ENCODE results near the gene RIMBP2.

The RIMBP2 gene

DNA sequence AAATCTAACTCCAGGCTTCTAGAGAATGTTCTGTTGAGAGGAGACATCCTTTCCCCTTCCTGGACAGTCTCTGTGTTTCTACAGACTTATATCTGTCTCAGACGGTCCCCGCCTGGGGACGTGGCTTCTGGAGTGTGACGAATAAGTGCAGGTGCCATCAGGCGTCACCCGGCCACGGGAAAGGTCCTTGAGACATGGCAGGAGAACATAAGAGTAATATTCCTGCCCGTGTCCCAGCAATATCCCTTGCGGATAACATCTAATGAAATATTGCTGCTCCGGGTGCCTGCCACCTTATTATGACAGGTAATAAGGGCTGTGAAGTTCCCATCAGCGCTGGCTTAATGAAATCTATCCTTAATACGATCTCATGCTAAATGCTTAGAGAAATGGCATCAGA lies 238.8 kb downstream of the RIMBP2 start:
- no peak for DNase-seq

DNA sequence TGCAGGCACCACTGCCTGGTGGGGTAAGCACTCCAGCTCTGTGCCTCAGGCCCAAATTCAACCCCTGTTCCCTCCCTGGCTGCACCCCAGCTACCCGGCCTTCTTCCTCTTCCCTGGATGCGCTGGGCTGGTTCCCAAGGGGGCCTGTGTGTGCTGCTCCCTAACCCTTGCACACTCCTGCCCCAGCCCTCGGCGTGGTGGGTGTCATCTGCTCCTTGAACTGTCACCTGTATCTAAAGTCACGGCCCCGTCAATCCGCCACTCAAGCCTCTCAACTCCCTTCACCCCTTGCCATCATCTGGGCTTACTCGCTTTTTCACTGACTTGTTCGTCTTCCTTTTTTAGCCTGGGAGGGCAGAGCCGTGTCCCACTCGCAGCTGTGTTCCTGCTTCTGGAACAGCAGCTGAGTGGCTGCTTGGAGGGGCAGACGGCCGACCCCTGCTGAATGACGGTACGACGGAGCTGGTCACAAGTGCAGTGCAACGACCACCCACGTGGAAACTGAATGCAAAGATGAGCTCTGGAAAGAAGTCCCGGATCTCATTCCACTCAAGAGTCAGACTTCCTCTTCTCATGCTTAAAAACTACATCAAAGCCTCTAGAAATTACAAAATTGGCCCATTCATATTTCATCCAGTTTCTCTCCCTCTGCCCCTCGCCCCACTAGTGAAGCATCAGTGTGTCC lies 239.5 kb downstream of the RIMBP2 start:
- DNase-seq: no peak

DNA sequence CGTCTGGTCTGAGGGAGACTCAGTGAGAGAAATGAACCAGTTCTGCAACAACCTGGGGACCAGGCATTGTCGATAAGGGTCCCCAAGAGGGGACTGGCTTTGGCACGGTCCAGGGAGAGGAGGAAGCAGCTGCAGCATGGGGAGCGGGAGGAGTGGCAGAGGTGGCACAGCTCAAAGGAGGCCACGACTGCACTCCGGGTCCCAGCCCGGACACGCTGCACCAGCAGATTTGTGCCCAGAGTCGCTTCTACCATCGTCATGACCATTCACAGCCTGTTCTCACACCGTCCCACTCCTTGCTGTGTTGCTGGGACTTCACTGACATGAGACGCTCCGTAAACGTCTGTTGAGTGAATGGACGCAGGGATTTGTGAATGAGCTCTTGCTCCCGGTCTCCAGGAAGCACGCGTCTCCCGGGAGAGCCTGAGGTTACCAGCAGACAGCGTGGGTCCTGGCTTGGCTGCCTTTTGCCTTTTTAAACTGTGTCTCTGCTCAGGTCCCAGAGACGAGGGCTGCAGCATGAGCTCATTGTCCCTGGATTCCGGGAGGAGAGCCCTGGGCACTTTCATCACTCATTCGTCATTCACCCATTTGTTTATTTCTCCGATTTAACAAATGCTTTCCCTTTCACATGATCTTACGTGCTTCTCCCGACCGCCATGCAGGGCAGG lies 241.4 kb downstream of the RIMBP2 start:
- no peak for DNase-seq

DNA sequence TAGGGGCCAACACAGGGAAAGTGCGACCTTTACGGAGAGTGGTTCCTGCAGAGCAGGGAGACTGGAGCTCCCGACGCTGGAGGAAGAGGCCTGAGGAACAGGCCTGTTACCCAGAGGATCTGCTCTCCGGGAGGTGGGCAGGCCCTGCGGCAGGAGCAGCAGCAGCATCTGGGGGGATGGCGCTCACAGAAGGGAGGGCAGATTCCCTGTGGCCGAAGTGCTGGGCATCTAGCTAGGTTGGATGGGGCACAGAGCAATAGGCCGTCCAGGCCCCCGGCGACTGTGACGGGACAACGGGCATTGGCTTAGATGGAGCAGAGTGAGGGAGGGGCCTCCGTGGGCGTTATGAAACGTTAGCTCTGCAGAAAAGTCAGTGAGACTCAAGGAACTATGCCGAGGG lies 242.8 kb downstream of the RIMBP2 start:
- DNase-seq: no peak

DNA sequence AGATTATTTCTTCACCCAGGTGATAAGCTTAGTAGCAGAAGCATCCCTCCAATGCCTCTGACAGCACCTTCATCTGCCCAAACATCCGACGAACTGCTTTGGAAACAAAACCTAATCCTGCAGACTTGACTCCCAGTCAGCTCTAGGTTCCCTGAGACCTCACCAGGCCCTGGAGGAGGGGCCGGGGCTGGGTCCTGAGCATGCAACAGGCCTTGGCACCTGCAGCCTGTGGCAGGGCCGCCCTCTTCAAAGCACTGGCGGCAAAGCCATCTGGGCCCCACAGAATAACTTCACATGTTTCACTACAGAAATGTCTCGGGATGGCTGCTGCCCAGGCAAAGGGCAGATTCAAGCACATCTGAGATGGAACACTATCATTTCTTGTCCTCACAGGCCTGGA lies 245.1 kb downstream of the RIMBP2 start:
- no peak for DNase-seq

DNA sequence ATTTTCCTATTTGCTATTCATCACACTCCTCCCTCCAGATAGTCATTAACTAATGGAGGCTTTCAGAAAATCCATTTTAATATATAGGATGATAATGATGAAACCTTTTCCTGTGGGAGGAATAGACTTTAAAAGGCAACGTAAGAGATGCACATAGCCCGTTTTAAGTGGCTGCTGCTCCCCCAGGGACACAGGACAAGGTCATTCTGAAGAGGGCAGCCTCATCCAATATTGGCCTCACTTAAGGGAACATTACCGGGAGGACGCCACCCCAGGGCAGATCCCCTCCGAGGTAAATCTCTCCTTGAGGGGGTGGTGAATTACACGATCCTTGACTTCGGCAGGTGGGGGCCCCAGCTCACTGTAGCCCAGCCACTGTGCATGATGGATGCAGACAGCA lies 246.5 kb downstream of the RIMBP2 start:
- no peak for DNase-seq

DNA sequence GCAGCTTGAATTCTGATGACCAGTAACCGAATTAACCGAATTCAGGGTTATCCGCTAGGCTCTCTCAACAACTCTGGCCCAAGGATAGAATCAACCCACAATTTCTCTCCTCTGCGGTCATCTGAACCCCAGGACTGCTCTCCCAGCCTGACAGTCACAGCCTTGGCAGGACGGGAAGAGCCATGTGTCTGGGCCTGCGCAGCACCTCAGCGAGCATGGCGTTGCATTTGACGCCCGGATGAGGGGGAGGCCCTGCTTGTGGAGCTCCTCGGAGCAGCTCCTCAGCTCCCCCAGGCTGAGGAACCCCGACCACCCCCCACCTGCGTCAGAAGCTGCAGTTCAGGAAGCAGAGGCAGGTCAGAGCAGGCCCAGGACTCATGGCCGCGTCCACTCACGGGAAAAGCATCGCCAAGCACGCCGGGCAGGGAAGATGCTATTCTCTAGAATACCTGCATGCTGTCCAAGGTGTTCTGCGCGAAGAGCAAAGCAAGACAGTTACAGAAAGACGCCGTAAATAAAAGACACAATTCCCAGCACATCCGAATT lies 247.3 kb downstream of the RIMBP2 start:
- no peak for DNase-seq

DNA sequence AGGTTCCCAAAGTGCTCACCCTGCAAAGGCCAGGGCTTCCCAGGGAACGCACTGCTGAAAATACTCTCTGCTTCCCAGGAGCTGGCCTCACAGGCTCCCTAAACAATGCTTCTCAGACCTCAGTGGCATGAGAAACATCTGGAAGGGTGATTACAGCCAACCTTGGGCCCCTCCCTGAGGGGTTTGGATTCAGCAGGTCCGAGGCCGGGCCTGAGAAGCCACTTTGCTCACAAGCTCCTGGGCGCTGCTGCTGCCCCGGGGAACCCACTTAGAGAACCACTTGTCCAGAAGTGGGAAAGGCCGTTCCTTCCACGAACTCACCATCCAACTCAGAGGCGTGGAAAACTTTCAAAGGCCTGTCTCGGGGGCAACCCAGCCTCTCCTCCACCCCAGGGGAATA lies 247.9 kb downstream of the RIMBP2 start:
- DNase-seq: no peak

DNA sequence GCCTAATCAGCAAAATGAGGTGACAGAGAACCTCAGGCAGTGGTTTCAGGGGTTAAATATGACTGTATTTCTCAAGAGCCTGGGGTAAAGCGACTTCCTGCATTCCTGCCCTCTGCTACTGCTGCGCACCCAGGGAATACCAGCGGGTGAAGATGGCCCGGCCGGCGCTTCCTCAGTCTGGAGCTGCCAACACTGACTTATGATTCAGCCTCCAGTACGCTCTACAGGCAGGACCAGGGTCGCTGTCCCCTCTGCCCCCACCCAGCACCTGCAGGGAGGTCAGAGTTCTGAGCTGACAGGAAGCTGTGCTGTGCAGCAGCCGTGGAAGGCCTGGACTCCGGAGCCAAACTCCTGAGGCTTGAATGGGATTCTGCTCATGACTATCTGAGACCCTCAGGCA lies 250.5 kb downstream of the RIMBP2 start:
- DNase-seq: no peak

DNA sequence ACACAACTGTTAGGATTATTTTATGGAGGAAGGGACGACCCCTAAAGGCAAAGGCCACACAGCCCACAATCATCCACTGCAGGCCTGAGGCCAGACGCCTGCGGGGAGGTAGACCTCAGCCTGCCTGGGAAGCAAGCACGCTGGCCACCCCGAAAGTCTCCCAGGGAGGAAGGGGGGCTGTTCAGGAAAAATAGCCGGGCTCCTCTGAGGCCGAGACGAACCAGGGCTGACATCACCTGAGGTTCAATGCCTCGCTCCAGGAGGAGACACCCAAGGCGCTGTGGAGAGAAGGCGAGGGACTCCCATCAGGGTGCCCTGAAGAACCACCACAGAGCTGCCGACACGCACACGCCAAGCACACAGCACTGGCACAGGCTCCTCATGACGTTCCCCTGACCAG lies 251.1 kb downstream of the RIMBP2 start:
- no peak for DNase-seq

DNA sequence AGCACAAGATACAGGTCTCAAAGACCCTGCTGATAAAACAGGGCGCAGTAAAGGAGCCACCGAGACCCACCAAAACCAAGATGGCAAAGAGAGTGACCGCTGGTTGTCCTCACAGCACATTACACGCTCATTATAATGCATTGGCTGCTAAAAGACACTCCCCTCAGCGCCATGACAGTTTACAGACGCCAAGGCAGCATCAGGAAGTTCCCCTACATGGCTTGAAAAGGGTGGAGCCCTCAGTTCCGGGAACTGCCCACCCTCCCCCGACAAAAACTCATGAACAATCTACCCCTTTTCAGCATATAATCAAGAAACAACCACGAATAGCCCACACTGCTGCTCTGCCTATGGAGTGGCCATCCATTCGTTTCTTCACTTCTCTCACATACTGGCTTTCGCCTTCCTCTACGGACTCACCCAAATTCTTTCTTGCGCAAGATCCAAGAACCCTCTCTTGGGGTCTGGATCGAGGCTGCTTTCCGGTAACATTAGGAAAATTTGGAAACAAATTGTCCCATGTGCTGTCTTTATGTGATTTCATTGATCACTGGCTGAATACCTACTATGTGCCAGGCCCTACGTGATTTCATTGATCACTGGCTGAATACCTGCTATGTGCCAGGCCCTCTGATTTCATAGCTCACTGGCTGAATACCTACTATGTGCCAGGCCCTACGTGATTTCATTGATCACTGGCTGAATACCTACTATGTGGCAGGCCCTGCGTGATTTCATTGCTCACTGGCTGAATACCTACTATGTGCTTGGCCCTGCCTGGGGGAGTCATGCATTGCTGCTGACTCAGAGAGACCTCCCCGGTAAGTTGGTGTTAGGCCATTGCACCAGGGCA lies 252.1 kb downstream of the RIMBP2 start:
- no peak for DNase-seq

DNA sequence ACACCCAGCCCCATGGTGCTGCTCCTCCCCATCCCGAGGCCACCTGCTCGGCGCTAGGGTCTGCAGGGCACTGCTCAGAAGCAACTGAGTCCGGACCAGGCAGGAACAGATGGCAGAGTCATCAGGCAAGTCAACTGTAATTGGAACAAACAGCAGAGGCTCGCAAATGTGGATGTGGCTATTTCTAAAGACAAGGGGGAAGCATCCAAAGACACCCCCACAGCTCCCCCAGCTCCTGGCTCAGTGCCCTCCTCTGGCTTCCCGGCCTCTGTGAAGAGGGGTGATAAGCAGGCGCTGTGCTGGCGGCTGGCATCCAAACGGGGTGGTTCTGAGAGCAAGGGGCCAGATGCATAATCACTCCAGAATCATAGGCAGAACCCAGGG lies 252.8 kb downstream of the RIMBP2 start:
- no peak for DNase-seq

DNA sequence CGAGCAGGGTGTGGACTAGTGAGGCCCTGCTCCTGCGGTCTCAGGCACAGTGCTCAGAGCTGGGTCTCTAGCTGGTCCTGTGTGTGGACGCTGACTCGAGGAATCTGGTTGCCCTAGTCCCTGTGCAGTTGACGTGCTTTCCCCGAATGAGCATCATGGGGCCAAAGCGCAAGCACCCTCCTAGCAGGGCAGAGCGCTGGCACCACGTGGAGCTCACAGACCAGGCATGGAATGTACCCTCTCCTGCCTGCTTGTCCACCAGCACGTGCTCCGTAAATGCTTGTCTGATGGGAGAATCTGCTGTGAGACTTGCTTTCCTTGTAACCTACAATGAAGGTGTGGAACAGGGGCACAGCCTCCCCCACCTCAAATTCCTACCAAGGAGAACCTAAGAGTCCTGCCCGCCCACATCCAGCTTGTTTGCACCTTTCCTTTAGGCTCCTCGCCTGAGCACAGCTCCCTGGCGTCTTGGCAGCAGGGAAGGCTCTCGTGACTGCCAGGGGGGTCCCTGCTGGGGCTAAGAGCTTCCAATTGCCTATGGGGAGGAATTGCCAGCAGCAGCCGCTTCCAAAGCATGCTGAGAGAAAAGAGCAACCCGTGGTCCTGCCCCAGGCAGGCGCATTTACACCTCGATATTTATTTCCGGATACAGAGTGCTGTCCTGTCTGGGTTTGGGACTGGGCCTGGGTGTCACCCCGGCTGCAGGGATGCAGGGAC lies 253.4 kb downstream of the RIMBP2 start:
- DNase-seq: no peak

DNA sequence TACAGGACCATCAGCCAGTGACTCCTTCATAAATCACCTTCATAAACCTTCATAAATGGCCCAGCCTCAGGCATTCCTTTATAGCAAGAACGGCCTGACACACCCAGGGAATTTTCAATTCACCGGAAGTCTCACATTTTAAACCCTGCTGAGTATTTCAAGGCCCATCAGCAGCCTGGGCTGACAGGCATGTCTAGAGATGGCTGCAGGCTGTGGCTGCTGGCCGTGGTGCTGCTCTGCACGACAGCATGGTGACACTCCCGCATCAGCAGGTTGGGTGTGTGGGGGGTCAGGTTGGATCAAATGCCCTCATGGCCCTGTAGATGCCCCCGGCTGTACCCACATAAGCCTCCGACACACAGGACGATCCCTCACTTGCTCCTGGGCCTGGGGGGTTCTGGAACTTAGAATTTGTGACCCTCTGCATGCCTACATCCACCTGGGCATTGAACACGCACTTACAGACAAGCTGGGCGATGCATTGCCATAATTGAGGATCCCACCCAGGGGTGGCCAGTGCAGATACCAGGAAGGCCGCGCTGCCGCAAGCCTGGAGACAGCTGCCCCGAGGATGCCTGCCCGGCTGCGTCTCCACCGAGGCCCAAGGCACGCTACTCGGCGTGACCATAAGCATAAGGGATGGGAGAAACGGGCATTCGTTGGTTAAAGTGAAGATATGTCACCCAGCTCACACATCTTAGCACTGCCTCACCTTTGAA lies 254.1 kb downstream of the RIMBP2 start:
- DNase-seq: no peak

DNA sequence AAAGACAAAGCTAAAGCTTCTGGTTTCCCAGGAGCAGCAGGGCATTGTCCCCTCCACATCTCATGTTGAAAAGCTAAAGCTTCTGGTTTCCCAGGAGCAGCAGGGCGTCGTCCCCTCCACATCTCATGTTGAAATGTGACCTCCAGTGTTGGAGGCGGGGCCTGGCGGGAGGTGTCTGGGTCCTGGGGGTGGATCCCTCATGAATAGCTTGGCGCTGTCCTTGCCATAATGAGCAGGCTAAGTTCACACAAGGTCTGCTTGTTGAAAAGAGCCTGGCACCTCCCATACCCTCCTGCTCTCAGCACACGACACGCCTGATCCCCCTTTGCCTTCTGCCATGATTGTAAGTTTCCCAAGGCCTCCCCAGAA lies 254.7 kb downstream of the RIMBP2 start:
- no peak for DNase-seq

DNA sequence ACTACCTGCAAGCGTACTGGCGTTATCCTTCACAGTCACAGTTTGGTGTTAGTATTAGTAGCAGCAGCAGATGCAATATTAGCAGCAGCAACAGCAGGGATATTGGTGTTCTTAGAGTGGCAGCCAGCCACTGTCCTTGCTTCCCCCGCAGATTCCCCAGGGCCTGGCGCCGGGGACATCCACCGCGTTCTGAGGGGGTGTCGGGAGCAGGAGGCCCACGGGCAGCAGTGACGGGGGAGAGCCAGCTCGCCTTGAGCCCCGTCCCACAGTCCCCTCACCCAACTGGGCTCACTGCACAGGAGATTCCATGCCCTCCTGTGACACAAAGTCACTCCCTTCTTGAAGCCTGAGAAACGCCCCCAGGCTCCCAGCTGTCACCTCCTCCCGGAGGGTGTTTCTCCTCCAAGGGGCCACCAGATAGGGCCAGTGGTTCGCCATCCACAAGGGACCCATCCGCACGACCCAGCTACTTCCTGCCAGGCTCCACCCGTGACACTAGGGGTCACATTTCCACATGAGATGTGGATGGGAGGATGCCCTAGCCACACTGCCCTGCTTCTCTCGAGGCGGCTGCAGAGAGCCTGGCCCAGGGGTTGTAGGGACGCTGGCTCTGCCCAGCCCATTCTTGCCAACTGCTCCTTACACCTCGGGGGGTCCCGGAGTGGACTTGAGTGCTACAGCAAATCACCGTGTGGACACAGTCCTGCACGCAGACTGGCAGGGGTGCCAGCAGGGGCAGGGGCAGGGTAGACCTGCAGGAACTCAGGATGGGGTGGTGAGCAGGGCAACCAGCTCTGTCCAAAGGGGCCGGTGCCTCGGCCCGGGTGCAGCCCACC lies 255.3 kb downstream of the RIMBP2 start:
- DNase-seq: no peak

DNA sequence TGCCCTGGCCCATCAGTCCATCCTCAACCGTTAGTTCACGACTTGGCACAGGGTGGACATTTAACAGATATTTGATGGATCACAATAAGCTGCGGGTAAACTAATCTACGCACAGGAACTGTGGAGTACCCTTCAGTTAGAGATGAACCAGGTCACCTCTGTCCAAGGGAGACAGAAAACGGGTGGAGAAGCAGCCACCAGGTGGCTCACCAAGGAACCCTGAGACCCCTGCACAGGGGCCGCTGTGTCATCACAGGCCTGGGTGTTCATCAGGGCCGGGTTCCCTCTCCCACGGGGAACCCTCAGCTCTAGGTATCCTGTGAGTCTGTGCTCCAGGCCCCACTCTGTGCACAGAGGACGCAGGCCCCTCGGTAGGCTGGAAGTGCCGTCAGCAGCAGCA lies 256.2 kb downstream of the RIMBP2 start:
- DNase-seq: no peak

DNA sequence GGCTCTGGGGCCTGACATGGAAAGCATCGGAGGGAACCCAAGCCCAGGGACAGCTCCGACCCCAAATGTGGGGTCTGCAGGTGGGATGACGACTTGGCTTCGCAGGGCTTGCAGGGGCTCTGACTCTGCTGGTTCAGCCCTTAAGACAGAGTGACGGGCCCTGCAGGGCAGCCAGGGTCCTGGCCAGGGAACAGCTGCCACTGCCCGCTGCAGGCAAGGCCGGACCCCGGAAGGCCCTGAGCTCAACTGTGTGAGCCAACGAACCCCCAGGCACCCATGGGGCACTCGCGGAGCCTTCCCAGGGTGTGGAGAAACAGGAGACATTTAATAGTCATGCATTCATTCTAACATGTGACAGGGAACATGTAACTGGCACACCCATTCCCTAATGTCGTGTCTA lies 257.8 kb downstream of the RIMBP2 start:
- no peak for DNase-seq

DNA sequence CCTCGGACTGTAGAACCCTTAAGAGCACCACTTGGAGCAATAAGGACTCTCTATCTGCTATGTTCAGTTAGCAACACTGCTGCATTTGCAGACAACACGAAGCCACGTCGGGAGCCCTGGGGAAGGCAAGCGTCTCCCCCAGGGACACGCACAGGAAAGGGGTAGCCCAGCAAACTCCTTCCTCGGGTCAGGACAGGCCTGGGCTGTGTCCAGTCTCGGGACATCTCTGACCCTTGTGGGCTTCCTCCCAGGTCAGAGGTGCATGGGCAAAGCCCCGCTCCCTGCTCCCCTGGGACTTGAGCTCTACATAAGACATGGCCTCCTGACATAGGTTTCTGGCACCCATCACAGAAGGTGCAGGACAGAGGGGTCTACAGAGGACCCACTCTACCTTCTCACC lies 258.9 kb downstream of the RIMBP2 start:
- DNase-seq: no peak

DNA sequence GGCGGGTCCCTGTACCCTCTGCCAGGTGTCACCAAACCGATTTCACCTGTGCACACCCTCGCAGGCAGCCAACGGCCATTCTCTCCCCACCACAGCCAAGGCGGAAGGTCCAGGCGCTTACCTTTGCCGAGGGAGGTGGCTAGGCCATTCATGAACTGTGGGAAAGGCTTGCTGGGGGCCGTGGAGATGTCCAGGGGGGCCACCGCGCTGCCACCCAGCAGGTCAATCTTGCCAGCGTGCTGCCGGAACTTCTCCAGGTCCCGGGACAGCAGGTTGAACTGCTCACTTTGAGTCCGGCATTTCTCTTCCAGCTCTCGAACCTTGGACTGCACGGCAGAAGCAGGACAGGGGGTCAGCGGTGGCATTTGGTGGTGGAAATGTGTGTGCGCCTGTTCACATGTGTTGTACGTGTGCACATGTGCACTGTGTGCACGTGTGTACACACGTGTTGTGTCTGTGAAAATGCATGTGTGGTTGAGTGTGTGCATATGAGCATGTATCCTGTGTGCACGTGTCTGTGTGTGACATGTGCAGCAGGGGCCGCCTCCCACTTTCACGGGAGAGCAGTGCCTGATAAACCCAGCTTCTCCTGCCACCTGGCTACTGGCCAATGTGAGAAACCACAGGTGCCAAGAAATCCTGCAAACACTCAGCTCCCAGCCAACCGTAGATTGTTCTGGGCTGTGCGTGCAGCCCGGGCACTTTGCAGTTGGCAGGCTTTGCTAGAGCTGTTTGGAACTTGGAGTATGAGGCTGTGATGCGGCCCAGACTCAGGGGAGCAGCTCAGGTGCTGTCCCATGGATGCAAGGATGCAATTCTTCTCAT lies 259.5 kb downstream of the RIMBP2 start:
- DNase-seq: no peak

DNA sequence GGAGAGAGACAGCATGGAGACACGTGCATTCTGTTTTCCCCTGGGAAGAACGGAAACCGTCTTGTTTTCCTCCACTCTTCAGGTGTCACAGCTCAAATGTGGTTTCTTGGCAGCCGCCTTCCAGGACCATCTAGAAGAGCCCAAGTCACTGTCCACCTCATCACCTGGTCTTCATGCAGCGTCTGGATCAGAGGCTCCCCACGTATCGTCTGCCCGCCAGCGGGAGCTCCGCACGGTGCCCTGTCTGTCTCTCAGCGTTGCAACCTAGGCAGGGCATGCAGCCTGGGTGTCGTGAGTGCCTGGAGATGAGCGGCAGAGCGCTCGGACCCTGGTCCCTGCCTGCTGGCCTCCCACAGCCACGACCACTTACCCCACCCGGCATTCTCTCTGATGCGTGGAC lies 260.9 kb downstream of the RIMBP2 start:
- DNase-seq: no peak
